GM12878 (cell line): ENCODE measurements around the gene PRKG1. TPM values are rescaled to one million over a fixed set of nuclear protein-coding genes. Genes with fewer than 3 reads are reported as not detected.

Experiments used
- ATAC-seq: fragments of 200-7000 bp; cut with Tn5 transposase; 3 replicates; pipeline ENCODE4 v1.9.1; 2020; ENCODE audit warnings: mild to moderate bottlenecking, moderate library complexity
- BruUV-seq: library from RNA; stranded (reverse); fragments of 400-500 nt; replicated peaks from 2 replicates; lab custom pipeline; 2021; lab: Mats Ljungman, UMichigan
- CTCF ChIA-PET: fragments of 300-600 bp; sonication (Branson Sonifier 250); formaldehyde crosslinking; extraction: SDS; loops from one replicate; lab custom pipeline; 2021; ENCODE audit warnings: inconsistent platforms; lab: Yijun Ruan, JAX
- POLR2A ChIA-PET: fragments of 350-600 bp; formaldehyde crosslinking; extraction: SDS; loops from one replicate; lab custom pipeline; 2021; ENCODE audit warnings: inconsistent platforms; lab: Charles Lee
- RAD21 ChIA-PET: fragments of 300-600 bp; sonication (Branson Sonifier 250); formaldehyde crosslinking; loops from one replicate; lab custom pipeline; 2023; ENCODE audit warnings: antibody characterized with exemption; ENCODE audit not compliant: unreplicated experiment; lab: Charles Lee
- SMC1A ChIA-PET: fragments of 300-600 bp; sonication (Branson Sonifier 250); formaldehyde crosslinking; loops from one replicate; lab custom pipeline; 2023; ENCODE audit not compliant: unreplicated experiment, uncharacterized antibody; lab: Charles Lee
- DNase-seq: peaks from one replicate; pipeline ENCODE4 v3.0.0-alpha.2; 2011; ENCODE audit warnings: low read depth, low spot score
- FAIRE-seq: peaks from 3 replicates; lab custom pipeline; 2011; peaks lifted over from hg19 to GRCh38; lab: Jason Lieb, UNC
- H2AFZ ChIP-seq: 2 replicates; pipeline ENCODE4 v1.6.0; 2011; ENCODE audit warnings: low read depth, low read length, control low read depth; ENCODE audit not compliant: control insufficient read depth
- H3K27ac ChIP-seq: 2 replicates; pipeline ENCODE4 v1.5.1; 2011; ENCODE audit warnings: control low read depth; ENCODE audit not compliant: control insufficient read depth, insufficient read depth
- H3K27me3 ChIP-seq, 2 experiments: replicated peaks in 1 of 2; 2 replicates each; pipeline versions ENCODE4 v1.6.0 to v1.6.1; 2011; ENCODE audit warnings: low read length in 1 of 2; ENCODE audit not compliant: control insufficient read depth in 2 of 2, insufficient read depth in 2 of 2
- H3K36me3 ChIP-seq, 2 experiments: 2 replicates each; pipeline ENCODE4 v1.5.1; 2011; ENCODE audit warnings: low read length in 1 of 2; ENCODE audit not compliant: control insufficient read depth in 2 of 2, insufficient read depth in 2 of 2
- H3K4me1 ChIP-seq: 2 replicates; pipeline ENCODE4 v1.6.1; 2011; ENCODE audit warnings: mild to moderate bottlenecking, low read length, moderate library complexity, mixed read lengths; ENCODE audit not compliant: control insufficient read depth, insufficient read depth
- H3K4me2 ChIP-seq: 2 replicates; pipeline ENCODE4 v1.6.0; 2011; ENCODE audit warnings: control low read depth; ENCODE audit not compliant: control insufficient read depth, insufficient read depth
- H3K4me3 ChIP-seq: fragments of 200-600 bp; sonication (generic); 2 replicates; pipeline ENCODE4 v1.5.1; 2016
- H3K79me2 ChIP-seq: 2 replicates; pipeline ENCODE4 v1.6.0; 2011; ENCODE audit warnings: low read length; ENCODE audit not compliant: control insufficient read depth, insufficient read depth
- H3K9ac ChIP-seq: 2 replicates; pipeline ENCODE4 v1.8.0; 2011; ENCODE audit warnings: low read length, control low read depth, mixed read lengths; ENCODE audit not compliant: control insufficient read depth, insufficient read depth
- H3K9me3 ChIP-seq: replicated peaks from 3 replicates; pipeline ENCODE4 v1.5.1; 2011; ENCODE audit warnings: mild to moderate bottlenecking, low read length; ENCODE audit not compliant: control insufficient read depth, insufficient read depth
- H4K20me1 ChIP-seq: 2 replicates; pipeline ENCODE4 v1.6.0; 2011; ENCODE audit not compliant: control insufficient read depth, insufficient read depth
- BCL3 ChIP-seq: IDR thresholded peaks from 2 replicates; pipeline ENCODE4 v1.6.1; 2011; ENCODE audit warnings: borderline replicate concordance, low read depth, mild to moderate bottlenecking, moderate library complexity, low read length; ENCODE audit not compliant: insufficient read depth, poor library complexity, severe bottlenecking
- CEBPB ChIP-seq, 2 experiments: fragments of 150-350 bp in 1 of 2; IDR thresholded peaks; 2 replicates each; pipeline ENCODE4 v1.6.1; 2012 to 2014; ENCODE audit warnings: low read depth in 2 of 2, low read length in 2 of 2, borderline replicate concordance in 1 of 2, inconsistent platforms in 1 of 2
- GABPA ChIP-seq: IDR thresholded peaks from 2 replicates; pipeline ENCODE4 v1.6.1; 2014; ENCODE audit warnings: antibody characterized with exemption, low read depth, mild to moderate bottlenecking, inconsistent platforms
- MEF2A ChIP-seq: IDR thresholded peaks from 2 replicates; pipeline ENCODE4 v1.6.1; 2011; ENCODE audit warnings: low read depth, mild to moderate bottlenecking, low read length, moderate library complexity; ENCODE audit not compliant: insufficient read depth
- NFYB ChIP-seq: IDR thresholded peaks from 2 replicates; pipeline ENCODE4 v1.6.1; 2011; ENCODE audit warnings: low read depth, mild to moderate bottlenecking, low read length, improper control_type of control experiment, moderate library complexity; ENCODE audit not compliant: insufficient read depth
- NR2C1 ChIP-seq: fragments of 450-650 bp; IDR thresholded peaks from 2 replicates; pipeline ENCODE4 v1.6.1; 2017; ENCODE audit warnings: antibody characterized with exemption, mild to moderate bottlenecking, moderate library complexity
- TCF3 ChIP-seq: IDR thresholded peaks from 2 replicates; pipeline ENCODE4 v1.6.1; 2012; ENCODE audit warnings: low read depth, mild to moderate bottlenecking, low read length, borderline replicate concordance; ENCODE audit not compliant: insufficient read depth
- ZBED1 ChIP-seq: IDR thresholded peaks from 2 replicates; pipeline ENCODE4 v1.6.1; 2016; ENCODE audit warnings: borderline replicate concordance
- ZNF24 ChIP-seq: fragments of 450-650 bp; IDR thresholded peaks from 2 replicates; pipeline ENCODE4 v1.6.1; 2017; ENCODE audit warnings: antibody characterized with exemption, mild to moderate bottlenecking
- WGBS: methylation state at CpG from one replicate; pipeline ENCODE4 v1.1.6; 2016; ENCODE audit warnings: low lambda C conversion rate; ENCODE audit not compliant: insufficient replicate concordance, insufficient coverage; ENCODE audit errors: missing lambda C conversion rate; 5-methylcytosine and 5-hydroxymethylcytosine counted together
- in situ Hi-C: fragments of 300-500 bp; cut with MboI; formaldehyde crosslinking; loops from 9 replicates; pipeline ENCODE4 v1.14.3; 2018; ENCODE audit warnings: mixed read lengths
- intact Hi-C: fragments of 100-400 bp; cut with micrococcal nuclease; formaldehyde crosslinking; loops from one replicate; pipeline ENCODE4 v1.14.2; 2022; ENCODE audit not compliant: unreplicated experiment
- polyA plus RNA-seq, 11 experiments: library from polyadenylated mRNA; depleted of rRNA in 4 of 11; unstranded in 6 of 11; stranded (reverse) in 5 of 11; fragments of >200 nt; fragmentation: Nextera tagmentation in 4 of 11; fragmentation: Illumina TruSeq in 1 of 11; extraction: Ambion mirVana in 4 of 11; extraction: Trizol in 1 of 11; gene quantifications; 1 replicate in 1 of 11; 2 replicates in 10 of 11; pipeline versions ENCODE4 v1.2.1 to v1.2.3, GENCODE V29; 2011 to 2016; ENCODE audit warnings: inconsistent platforms in 2 of 11, missing spikeins in 2 of 11, low read depth in 1 of 11
- total RNA-seq, 4 experiments: library from RNA; depleted of rRNA in 3 of 4; stranded (reverse); fragments of >200 nt in 3 of 4; fragmentation: Illumina TruSeq in 1 of 4; extraction: Trizol in 1 of 4; gene quantifications; 2 replicates each; pipeline versions ENCODE4 v1.2.1 to v1.2.3, GENCODE V29; 2013 to 2021
- TF ChIP-seq, protein P1 (sequence below): IDR thresholded peaks from 2 replicates; pipeline ENCODE4 v1.6.1; 2011; ENCODE audit warnings: low read depth, low read length, improper control_type of control experiment, borderline replicate concordance

PRKG1 gene
- total and polyA plus RNA-seq, 10 of the 15 experiments (the other 5 are each of a cell fraction or from before 2014, with no cell fraction given), result 0.04 to 0.05 TPM; not detected in 8

- ChIA-PET CTCF (no interaction called here), RAD21 (no interaction called here), POLR2A (no interaction called here), SMC1A (no interaction called here)
- no peak overlapping the region for H2AFZ ChIP-seq
- no TSS peak for BruUV-seq
- no peaks in the 10 kb centered on the region for H3K79me2 ChIP-seq
- H3K27ac ChIP-seq, result no peak overlapping the region
- in situ Hi-C loops (no loop called here), intact Hi-C loops (no loop called here)
- no peak overlapping the region for H3K4me3 ChIP-seq
- no peaks in the 10 kb centered on the region for H3K9me3 ChIP-seq
- no peak for ATAC-seq
- DNase-seq, result no peak
- no peak overlapping the region for H3K9ac ChIP-seq
- FAIRE-seq, result no peak
- no peaks in the 10 kb centered on the region for H3K4me1 ChIP-seq
- H3K36me3 ChIP-seq, result no peaks in the 10 kb centered on the region
- H3K4me2 ChIP-seq, result no peak overlapping the region
- H3K27me3 ChIP-seq, result no peaks in the 10 kb centered on the region
- no peak for TF ChIP-seq NR2C1
- 43% methylated on average over 1 of the region's 1 CpG for WGBS
- no peaks in the 10 kb centered on the region for H4K20me1 ChIP-seq
Measured at GRCh38 chr10:51900180-51900579, 825.9 kb downstream of the PRKG1 start.

DNA sequence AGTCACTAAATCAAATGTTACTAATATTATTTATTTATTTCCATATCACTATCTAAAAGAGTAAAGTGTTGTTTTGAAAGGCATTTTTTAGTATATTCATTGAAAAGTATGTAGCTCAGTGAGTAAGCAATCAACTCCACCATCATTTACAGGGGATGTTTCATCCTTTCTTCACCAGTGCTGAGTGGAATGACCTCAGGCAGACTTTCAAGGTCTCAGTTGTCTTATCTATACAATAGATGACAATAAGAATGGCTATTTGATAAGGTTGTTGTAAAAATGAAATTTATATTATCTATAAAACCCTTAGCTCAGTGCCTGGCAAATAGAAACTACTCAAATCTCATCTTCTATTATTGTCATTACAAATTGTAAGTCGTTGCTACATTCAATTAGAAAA lies 829.4 kb downstream of the PRKG1 start:
- no peak overlapping the region for H3K4me2 ChIP-seq
- POLR2A ChIA-PET, result no interaction called here
- H3K36me3 ChIP-seq, result no peaks in the 10 kb centered on the region
- no peaks in the 10 kb centered on the region for H3K79me2 ChIP-seq
- ATAC-seq (no peak), FAIRE-seq (no peak), DNase-seq (no peak)
- H3K27me3 ChIP-seq, result no peaks in the 10 kb centered on the region
- CTCF ChIA-PET, result no interaction called here
- SMC1A ChIA-PET, result no interaction called here
- H4K20me1 ChIP-seq, result no peaks in the 10 kb centered on the region
- intact Hi-C loops (no loop called here), in situ Hi-C loops (no loop called here)
- no peak overlapping the region for H3K27ac ChIP-seq
- 0% methylated on average over 1 of the region's 1 CpG for WGBS
- H3K9me3 ChIP-seq, result no peaks in the 10 kb centered on the region
- no TSS peak for BruUV-seq
- no peaks in the 10 kb centered on the region for H3K4me1 ChIP-seq
- H3K9ac ChIP-seq, result no peak overlapping the region
- no peak for TF ChIP-seq BCL3
- TF ChIP-seq MEF2A, result no peak
- no peak for TF ChIP-seq NFYB
- TF ChIP-seq TCF3, result no peak
- TF ChIP-seq ZNF24, result no peak
- TF ChIP-seq ZBED1, result no peak
- TF ChIP-seq, protein P1, sequence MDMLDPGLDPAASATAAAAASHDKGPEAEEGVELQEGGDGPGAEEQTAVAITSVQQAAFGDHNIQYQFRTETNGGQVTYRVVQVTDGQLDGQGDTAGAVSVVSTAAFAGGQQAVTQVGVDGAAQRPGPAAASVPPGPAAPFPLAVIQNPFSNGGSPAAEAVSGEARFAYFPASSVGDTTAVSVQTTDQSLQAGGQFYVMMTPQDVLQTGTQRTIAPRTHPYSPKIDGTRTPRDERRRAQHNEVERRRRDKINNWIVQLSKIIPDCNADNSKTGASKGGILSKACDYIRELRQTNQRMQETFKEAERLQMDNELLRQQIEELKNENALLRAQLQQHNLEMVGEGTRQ, result no peak
- TF ChIP-seq GABPA, result no peak
- no peak for TF ChIP-seq CEBPB (IDR thresholded peaks at IDR 0.05; ENCODE audit: borderline replicate concordance in 1 of 2, low read depth in 2 of 2, low read length in 2 of 2)
- RAD21 ChIA-PET, result no interaction called here
- no peak overlapping the region for H2AFZ ChIP-seq
- no peak overlapping the region for H3K4me3 ChIP-seq
